Measurements from ENCODE around the gene LDHD.

LDHD gene

DNA sequence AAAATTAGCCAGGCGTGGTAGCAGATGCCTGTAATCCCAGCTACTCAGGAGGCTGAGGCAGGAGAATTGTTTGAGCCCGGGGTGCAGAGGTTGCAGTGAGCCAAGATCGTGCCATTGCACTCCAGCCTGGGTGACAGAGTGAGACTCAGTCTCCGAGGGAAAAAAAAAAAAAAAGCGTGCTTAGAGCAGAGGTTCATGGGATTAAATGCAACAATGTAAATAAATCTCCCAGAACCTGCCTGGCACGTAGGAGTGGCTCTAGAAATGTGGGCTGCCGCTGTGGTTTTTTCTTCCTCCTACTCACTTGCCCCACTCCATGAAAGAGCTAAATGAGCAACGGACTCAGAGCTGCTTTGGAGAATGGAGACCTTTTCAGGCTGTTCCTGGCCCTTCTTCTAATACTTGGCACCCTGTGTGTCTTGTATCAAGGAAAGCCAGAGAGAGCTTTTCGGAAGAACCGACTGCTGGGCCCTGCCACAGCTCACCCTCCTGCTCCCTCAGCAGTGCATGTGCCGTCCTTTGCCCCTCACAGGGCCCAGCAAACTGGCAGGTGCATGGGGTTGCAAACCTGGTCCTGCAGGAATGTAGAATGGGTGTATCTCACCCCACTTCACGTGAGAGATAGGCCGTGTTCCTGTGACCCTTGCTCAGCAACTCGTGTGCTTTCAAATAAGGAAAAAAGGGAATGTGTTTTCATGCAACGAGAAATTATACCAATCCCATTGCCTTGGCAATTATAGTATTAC lies 52.0 kb downstream of the LDHD start:
- FAIRE-seq (no peak), DNase-seq (ENCODE audit: insufficient read length, low spot score) (no peak)
- TF ChIP-seq POLR2AphosphoS5 (IDR thresholded peaks at IDR 0.05; ENCODE audit: low read depth, low read length), result no peak
- no peak for TF ChIP-seq POU2F2 (IDR thresholded peaks at IDR 0.05; ENCODE audit: low read depth, low read length)
- no peak for TF ChIP-seq PAX5 (IDR thresholded peaks at IDR 0.05; ENCODE audit: insufficient read depth, low read length, severe bottlenecking)
- no peak for TF ChIP-seq SPI1 (IDR thresholded peaks at IDR 0.05; ENCODE audit: low read depth, low read length)
- no peak for TF ChIP-seq POLR2A (IDR thresholded peaks at IDR 0.05; ENCODE audit: low read depth, low read length)
- no peak for TF ChIP-seq TAF1 (IDR thresholded peaks at IDR 0.05; ENCODE audit: low read depth, low read length)

DNA sequence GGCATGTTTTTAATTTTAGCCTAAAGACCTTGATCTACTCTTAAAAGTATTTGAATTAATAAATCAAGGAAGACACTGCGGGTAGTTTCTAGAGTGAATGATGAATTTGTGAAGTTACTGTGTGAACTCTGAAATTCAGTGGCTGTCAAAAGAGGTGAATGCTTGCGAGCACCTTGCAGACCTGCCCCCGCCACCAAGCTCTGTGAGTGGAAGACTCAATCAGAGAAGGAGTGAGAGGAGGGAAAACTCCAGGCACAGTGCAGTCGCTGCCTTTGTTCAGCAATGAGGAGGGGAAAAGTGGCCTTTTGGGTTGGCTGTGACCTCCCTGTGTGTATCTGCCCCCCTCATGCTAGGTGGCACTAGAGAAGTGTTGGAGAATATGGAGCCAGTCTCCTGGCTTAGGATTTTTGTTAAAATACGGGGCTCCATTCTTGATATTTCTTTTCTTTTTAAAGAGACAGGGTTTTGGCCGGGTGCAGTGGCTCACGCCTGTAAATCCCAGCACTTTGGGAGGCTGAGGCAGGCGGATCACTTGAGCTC lies 53.0 kb downstream of the LDHD start:
- FAIRE-seq (no peak), DNase-seq (ENCODE audit: insufficient read length, low spot score) (no peak)

DNA sequence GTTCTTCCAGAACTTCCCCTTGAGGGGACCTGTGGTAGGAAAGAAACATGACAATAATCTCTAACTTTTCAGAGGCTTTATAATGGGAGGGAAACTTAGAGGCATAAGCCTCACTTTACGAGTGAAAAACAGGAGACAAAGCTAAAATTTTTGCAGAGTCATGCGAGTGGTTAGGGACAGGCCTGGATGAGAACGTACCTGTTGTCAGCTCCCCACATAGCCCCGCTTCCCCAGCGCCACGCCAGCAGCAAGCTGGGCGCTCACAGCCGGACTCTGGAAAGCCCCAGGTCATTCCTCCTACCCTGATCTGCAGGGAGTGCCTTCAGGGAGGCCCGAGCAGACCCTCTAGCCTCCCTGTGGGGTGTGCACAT lies 53.6 kb downstream of the LDHD start:
- TF ChIP-seq PAX5 (IDR thresholded peaks at IDR 0.05; ENCODE audit: insufficient read depth, low read length, severe bottlenecking), result no peak
- TF ChIP-seq POLR2AphosphoS5 (IDR thresholded peaks at IDR 0.05; ENCODE audit: low read depth, low read length), result no peak
- no peak for TF ChIP-seq SPI1 (IDR thresholded peaks at IDR 0.05; ENCODE audit: low read depth, low read length)
- TF ChIP-seq TAF1 (IDR thresholded peaks at IDR 0.05; ENCODE audit: low read depth, low read length), result no peak
- TF ChIP-seq POU2F2 (IDR thresholded peaks at IDR 0.05; ENCODE audit: low read depth, low read length), result no peak
- DNase-seq (ENCODE audit: insufficient read length, low spot score) (no peak), FAIRE-seq (no peak)

More for the DNA sequence above, 53.0 kb downstream of the LDHD start:
- TF ChIP-seq POU2F2 (IDR thresholded peaks at IDR 0.05; ENCODE audit: low read depth, low read length) (no peak), POLR2A (IDR thresholded peaks at IDR 0.05; ENCODE audit: low read depth, low read length) (no peak)

DNA sequence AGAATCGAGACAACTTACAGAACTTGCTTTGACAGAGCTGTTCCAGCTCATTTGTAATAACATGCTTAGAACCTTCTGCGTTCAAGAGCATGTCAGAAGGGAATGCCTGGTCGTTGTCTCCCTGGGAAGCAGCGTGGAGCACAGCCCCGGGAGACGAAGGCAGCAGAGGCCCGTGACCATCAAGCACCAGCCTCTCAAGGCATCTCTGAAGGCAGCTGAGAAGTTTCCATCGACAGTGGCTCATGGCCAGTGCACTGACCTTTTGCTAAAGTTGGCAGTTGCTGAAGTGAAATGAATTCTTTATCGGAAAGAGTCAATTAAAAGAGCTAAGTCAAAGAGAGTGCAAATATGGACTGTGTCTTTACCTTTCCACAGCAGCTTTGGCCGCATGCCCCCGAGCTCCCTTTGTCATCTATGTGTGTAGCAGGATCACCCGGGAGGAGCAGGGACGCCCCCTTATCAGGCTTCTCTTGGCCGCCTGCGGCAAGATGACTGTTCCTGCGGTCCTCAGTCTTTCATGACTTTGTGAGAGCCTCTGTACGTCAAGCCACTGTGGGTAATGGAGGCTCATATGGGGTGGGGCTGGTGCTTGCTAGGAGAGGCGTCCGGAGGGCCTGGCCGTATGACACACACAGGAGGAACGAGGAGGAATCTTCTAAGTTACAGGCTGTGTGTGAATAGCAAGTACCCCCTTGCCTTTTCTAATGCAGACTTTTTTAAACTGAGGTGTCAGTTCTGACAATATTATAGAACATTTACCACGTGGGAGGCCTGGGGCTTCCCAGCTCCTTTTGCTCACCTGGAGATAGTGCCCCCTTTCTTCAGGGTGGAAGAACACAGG lies 54.2 kb downstream of the LDHD start:
- TF ChIP-seq SPI1 (IDR thresholded peaks at IDR 0.05; ENCODE audit: low read depth, low read length) (no peak), PAX5 (IDR thresholded peaks at IDR 0.05; ENCODE audit: insufficient read depth, low read length, severe bottlenecking) (no peak), POLR2AphosphoS5 (IDR thresholded peaks at IDR 0.05; ENCODE audit: low read depth, low read length) (no peak), POLR2A (IDR thresholded peaks at IDR 0.05; ENCODE audit: low read depth, low read length) (no peak), POU2F2 (IDR thresholded peaks at IDR 0.05; ENCODE audit: low read depth, low read length) (no peak), TAF1 (IDR thresholded peaks at IDR 0.05; ENCODE audit: low read depth, low read length) (no peak)
- no peak for DNase-seq (ENCODE audit: insufficient read length, low spot score)
- no peak for FAIRE-seq
